GM19043 (cell line): Measurements from ENCODE around the gene CNKSR3.

ENCODE experiments used
- ATAC-seq: cut with Tn5 transposase; IDR thresholded peaks from one replicate; pipeline ENCODE4 v1.9.1; 2021; ENCODE audit warnings: low read depth; ENCODE audit not compliant: unreplicated experiment

The CNKSR3 gene

DNA sequence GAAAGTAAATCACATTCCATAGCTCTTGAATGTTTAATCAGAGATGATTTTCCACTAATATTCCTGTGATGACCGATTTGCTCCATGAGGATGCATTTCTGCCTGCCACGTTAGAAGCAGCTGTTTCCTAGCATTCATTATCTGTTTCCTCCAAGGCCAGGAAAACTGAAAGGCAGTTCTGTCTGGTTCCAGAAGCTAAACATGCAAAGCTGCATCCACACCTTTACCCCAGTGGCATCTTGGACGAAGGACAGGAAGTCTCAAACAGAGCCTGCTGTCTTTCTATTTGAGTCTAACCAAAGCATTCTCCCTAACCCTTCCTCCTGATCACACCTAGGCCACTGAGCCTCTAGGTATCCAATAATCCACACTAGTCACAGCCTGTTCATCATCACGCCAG, 27.6 kb downstream of the CNKSR3 start:
- no peak for ATAC-seq

DNA sequence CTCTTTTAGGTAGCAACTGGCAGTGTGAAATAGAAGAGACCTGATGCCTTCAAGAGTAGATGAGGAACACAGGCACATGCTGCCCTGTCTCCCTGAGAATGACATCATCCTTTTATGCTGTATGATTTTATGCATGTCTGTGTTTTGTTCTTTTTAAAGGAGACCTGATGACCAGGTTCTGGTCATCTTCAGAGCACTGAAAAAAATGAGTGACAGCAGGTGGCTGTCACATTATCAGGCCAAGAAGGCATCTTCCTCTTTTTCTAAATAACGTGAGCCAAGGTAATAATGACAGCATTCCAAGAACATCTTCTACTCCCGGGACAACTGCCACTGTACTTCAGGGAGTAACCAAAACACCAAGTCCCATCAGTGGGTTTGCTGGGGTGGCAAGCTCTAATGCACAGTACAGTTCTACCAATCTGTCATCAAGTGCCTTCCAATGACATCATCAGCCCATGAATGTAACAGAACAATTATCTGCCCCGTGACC, 28.9 kb downstream of the CNKSR3 start:
- ATAC-seq = no peak

DNA sequence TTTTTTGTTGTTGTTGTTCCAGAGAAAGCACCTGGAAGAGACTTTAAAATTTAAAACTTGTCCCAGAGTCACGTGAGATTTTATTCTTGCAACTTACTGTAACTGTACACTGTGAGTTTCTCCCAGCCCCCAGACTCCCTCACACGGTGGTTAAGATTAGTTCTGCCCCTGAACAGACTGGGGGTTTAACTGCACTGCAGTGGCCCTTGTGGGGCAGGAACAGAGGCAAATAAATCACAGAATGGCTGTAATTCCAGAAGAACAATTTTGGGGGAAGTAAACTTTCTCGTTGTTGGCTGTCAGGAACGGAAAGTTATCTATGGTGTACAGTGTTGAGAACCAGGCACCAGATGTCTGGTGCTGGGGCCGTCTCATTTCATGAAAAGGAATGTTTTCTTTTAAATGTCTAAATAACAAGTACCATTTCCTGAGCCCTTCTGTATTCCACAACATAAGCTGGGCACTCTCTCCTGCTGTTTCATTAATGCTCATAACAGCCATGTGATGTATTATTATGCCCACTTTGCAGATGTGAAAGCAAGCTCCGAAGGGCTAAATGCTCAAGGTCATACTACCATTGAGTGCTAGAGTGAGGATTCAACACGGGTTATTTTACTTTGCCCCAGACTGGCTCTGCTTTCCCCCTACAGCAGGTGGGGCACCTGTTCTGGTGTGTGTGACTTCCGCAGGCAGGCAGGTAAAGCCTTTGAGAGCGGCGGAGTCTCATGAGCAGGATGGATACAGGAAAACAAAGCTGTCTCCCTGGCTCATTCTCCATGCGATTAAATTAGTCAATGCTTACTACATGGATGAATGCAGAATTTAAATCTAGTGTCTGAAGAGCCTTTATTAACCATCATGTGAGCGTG, 30.5 kb downstream of the CNKSR3 start:
- no peak for ATAC-seq

DNA sequence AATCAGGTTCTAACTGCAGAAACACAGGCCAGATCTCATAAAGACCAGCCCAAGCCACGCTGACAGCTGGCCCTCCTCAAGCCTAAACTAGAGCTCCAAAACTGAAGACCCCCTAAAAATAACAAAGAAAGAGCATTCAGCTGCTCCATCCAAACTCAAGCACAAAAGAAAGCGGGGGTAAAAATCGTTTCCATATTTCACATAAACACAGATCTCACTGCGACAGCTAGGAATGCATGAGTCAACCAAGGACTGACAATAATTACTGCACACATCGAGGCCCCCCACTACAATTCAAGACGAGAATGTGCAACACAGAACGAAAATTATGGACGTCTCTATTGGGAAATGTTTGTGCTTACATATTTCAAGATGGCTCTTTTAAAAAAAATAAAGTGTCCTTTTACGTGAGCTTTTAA, 31.1 kb downstream of the CNKSR3 start:
- no peak for ATAC-seq

DNA sequence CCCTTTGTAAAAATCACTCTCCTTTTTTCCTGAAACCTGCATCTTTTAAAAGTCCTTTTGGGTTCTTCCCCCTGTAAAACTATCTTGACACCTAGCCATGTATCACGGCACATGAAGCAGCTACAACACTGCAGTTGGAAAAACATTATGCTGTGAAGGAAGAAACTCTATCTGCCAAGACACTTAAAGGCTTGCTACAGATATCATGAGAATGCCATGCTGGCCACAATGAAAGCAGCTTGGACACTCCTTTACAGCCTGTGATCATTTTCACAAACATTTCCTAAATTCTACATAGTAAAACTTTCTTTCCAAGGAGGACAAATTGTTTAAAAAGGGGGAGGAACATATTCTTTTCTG, 31.8 kb downstream of the CNKSR3 start:
- ATAC-seq = no peak

DNA sequence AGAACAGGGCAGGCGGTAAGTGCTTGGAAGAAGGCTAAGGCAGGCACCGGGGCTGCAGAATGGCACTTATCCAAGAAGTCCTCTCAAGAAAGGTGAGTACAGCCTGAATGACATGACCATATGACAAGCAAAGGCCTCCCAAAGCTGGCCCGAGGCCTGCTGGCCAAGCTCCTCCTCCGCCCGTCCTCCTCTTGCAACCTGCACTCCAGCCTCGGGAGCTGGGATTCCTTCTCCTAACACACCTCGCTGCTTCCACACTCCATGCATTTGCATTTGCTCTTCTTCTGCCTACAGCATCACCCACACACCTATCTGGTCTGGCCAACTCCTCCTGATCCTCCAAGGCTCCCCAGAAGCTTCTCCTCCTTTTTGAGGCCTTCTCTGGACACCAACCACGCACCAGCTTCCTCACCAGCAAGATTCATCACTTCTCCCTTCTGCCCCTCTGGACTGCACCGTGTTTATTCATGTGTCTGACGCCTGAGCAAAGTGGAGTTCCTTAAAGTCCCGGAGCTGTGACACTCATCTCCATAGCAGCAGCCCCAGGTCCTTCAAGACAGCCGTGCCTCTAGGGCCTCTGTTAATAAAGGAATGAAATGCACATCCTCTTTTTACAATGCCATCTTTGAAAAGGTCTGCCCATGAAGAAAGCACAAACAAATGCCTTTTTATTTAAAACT, 32.3 kb downstream of the CNKSR3 start:
- no peak for ATAC-seq

DNA sequence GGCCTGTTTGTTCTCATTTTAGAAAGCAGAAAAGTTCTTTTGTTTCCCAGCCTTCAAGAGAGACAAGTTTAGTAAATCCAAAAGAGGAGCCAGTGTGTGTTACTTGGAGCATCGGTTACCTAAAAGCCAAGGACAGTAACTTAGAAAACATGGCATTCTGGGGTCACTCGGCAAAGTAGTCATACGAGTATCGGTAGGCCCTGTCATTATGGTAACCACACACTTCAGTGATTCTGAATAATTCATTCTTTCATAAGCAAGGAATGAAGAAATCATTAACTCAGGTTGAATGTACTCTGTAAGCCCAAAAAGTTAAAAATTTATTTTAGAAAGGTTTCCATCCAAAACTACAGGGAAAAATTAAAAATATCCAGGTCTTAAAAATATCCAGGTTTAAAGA, 34.0 kb downstream of the CNKSR3 start:
- ATAC-seq = no peak

DNA sequence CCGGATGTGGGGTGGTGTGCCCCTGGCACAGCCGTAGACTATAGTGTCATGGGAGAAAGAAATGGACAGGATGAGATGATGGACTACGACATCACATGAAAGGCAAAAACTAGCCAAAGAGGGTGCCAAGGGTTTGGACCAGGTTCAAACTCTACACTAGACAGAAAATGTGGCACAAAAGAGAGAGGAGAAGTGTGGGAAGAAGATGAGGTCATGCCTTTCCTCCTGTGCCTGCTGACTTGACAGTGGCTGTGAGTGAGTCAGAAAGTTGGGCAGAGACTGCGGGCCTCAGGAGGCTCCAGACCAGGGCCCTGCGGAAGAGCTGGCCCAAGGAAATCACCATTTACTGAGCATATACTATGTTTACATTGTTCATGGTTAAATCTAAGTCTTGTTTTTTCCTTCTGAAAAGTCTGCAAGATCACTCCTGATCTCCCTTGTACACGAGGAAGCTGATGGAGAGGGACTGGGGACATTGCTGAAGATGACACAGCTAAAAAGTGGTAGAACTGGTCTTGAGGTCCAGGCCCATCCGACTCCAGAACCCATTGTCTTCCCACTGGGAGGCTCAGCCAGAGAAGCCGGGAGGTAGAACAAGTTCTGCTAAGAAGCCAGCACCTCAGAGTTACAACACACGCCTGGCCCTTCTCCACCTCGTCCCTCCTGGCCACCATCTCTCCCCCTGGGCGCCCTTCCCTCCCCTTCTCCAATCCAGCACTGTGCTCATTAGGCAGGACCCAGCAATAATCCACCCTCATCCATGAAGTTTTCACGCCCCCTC, 35.6 kb downstream of the CNKSR3 start:
- no peak for ATAC-seq

DNA sequence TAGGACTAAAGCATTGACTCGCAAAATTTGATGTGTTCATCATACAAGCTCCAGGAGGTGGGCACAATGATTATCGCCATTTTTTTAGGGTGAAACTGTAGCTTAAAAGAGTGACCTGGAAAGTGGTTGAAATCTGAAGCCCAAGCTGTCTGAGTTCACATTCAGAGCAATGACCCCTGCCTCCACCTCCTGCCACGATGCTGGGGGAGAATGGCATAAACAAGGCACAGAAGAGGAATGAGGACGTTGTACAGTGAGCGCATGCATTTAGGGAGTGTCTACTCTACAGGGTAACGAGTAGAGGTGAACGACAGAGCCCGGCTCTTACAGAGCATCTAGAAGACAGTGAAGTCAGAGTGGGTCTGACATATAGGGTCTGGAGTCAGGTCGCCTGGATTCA, 37.2 kb downstream of the CNKSR3 start:
- no peak for ATAC-seq

DNA sequence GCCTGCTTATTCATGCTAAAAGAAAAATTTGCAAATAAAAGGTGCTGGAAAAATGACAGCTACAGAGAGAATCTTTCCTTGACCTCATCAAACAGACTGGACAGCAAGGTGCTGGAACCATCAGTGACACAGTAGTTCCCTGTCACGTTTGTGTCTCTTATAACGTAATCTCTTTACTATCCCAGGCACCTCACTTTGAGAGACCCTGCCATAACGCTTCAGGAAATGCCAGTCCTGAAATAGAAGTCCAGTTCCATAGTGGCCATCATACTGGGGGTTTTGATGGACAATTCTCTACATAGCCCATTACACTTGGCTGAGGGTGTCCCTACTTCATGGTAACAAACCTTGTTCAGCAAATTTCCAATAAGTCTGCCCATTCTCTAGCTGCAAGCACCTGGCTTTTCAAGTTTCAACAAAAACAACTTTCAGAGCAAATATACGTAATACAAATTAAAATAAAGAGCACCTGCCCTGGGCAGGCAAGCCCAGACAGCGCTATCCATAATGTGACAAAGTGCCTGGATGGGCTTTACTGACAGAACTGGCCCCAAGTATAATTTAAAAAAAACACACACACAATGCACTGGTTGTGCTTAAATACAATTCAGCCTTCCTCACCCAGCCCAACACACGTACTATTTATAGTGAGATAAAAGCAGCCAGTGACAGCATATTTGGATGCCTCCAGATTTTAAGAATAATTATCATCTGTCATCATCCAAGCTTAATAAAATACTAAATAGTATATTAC, 38.7 kb downstream of the CNKSR3 start:
- ATAC-seq = no peak

DNA sequence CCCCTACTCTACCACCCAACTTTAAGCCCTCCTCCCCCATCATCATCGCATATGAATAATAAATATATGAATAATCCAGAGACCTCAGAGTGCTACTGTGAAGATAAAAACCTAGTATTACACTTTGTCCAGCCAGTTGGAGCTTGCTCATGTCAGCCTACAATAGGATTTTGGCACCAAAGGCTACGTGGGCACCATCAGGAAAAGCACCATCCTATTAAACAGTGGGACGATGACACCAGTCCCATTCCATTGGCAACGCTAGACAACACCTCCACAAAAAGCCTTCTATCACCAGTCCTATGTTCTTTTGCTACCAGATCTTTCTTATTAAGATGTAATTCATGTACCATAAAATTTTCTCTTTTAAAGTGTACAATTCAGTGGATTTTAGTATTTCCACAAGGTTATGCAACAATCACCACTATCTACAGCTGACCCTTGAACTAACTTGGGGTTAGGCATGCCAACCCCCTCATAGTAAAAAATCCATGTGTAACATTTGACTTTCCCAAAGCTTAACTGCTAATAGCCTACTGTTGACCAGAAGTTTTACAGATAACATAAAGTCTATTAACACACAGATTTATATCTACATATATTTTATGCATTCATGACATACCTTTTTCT, 41.1 kb downstream of the CNKSR3 start:
- ATAC-seq = no peak

DNA sequence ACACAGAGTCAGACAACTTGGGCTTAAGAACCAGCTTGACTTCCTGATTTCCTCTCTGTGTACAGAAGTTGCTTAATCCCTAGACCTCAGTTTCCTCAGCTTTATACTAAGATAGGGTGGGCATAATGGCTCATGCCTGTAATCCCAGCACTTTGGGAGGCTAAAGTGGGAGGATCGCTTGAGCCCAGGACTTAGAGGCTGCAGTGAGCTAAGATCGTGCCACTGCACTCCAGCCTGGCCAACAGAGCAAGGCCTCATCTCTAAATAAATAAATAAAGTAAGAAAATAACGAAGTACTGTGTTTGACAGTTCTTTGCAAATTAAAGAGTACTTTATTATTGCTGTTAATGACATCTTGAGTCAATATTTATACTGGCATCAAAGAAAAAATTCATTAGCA, 41.7 kb downstream of the CNKSR3 start:
- ATAC-seq = no peak

DNA sequence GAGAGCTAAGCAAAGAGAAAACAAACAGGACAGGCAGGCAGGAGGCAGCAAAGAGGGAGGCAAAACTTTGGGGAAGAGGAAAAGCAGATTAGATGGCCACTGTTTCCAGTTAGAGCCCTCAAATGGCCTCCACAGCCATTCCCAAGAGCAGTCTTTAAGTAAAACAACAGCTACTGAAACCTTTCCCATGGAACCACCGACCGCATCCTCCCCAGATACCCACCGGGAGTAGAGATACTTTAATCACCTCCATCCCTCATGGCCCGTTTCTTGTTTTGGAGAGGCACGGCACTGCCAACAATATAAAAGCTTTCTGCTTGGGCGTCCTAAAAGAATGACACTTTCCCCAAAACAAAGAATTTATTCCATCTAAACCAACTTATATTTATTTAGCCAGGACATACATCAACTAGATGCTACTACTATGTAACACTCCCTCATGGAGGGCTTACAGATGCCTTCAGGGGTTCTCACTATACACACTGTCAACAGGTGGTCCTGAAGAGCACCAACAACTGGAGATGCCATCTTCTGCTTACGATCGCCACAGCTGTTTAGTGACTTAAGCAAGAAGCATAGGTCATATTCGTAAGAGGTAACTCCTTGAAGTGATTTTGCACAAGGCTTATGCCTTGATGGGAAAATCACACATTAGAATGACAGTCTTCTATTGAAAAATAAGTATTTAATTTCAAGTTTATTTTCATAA, 43.4 kb downstream of the CNKSR3 start:
- ATAC-seq = no peak

DNA sequence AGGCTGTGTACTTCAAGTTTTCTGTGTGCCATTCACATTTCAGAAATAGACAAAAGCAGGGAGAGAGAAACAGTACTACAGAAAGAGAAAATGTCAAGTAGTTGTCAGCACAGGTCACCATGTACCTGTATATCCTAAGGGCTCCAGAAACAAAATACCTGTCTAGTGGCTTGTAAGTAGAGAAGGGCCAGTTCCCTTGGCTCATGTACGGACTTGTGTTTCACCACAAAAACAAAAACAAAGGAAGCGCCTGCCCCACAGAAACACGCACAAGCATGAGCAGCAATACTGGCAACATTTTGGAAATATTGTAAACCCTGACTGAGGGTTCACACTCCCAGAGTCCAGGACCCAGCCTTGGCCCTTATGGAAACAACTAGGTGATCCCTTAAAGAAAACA, 44.3 kb downstream of the CNKSR3 start:
- ATAC-seq = no peak

DNA sequence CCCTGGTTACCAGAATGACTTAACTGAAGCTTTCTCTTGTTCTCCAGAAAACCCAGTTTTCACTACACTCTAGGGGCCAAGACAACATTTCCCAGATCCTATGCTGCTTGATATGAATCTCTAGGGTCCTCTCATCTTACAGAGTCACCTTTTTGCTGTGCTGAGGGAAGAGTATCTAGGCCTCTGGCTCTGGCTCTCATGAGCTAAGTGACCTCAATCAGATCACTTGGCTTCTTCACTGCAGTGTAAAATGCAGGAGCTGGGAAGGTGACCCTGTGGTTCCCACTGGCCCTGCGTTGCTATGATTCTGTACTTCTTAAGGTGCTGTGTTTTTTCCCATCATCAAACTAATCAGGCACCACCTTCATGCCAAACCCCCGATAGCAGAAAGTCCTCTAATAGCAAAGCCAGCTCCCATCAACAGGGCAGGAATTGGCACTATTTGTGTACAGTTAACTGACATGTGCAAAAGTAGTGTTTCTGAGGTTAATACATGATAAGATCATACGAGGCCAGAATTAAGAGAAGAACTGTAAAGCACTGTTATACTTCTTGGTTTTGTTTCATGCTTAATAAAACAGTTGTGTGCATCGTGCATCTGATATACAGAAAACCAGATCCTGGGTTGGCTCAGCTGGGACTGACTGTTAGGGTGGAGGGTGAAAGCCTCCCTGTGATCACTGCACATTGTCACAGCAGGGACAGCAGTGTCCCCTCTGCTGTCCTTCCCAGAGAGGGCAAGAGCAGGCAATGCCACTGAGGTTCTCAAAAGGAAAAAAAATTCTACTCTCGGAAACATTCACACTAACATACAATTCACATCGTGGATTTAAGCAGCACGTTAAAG, 46.7 kb downstream of the CNKSR3 start:
- ATAC-seq = no peak

DNA sequence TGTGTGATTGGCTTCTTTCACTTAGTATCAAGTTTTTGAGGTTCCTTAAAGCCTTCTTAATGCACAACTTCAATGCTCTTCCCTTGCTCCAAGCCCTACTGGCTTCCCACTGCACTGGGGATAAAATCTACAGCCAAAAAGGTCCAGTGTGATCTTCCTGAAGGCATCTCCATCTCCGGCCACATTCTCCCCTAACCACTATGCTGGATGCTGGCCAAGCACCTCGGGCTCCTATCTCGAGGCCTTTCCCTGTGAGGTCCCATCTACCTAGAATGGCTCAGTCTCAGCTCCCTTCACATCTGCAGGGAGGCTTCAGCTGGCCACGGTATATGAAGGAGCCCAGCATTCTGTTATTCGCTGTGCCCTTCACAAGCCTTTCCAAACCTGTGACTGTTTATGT, 48.1 kb downstream of the CNKSR3 start:
- ATAC-seq = no peak

DNA sequence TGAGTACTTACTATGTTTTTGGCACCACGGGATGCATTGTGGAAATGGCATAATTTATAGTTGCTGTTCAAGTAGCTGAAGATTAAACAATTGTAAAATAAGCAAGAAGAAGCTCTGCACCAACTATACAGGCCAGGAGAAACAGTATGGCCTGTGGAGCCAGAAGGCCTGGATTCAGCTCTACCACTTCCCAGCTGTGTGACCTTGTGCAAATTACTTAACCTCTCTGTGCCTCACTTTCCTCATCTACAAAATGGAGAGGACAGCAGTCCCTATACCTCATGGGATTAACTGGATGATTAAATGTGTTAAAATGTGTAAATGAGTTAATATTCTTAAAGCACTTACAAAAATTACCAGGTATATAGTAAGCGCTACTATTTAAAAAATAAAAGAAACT, 49.1 kb downstream of the CNKSR3 start:
- ATAC-seq = no peak

DNA sequence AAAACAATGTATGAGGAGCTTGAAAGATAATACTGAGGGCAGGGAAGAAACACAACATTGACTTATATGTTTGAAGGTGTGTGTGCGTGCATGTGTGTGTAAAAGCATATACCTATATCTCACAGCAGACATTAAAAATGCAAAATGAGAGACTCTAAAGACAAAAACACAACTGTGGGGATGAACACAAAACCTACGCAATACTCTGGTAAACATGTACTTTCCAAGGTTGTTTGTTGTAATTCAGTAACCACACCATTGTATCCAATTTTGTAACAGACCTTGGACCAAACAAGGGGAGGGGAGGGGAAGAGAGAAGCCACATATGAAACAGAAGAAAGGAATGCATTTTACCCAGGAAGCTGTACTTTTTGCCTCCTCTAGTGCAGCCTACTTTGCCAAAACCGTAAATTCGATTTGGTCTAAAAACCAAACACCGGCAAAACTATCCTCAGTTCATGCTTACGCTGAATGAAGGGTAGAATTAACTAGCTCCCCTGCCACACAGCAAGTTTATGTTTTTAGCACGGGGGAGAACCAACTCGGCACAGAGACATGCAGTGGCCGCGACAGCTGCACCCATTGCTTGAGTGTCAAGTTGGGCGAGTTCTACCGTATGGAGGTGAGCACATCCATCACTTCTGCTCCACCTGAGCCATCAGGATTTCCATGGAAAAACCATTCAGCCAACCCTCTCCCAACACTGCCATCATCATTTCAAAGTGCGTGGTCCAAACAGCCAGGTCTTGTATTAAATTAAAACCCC, 50.0 kb downstream of the CNKSR3 start:
- ATAC-seq = no peak
